ENCODE results near the gene CD52.

CD52 gene

GRCh38 chr1:26317612-26318337, at the start of gene CD52:
Gene CD52 (plus strand): TSS chr1:26317958. CDS start chr1:26318018, 60 bp downstream.
- peaks cover 27% of the 10 kb centered on the region for H3K4me1 ChIP-seq (ENCODE audit: insufficient read depth, low read length)
- peaks cover 3% of the 10 kb centered on the region; the same call in 1 of the 2 replicates for H3K36me3 ChIP-seq (ENCODE audit: insufficient read depth, low read length)
- 0 out of 2 replicates have a peak within 1 kb of the TSS, but pooled peaks have one; percentile 14 for H3K9ac ChIP-seq (ENCODE audit: low read depth, low read length)
- H3K9me3 ChIP-seq (ENCODE audit: control insufficient read depth, insufficient read depth, low read length): no peaks in the 10 kb centered on the region

- Histone ChIP-seq H3K9me3 (ENCODE audit: control insufficient read depth, insufficient read depth, low read length) (no peaks in the 10 kb centered on the region; the same call in 1 of the 2 replicates), H3K9ac (ENCODE audit: low read depth, low read length) (no peak overlapping the region), H3K4me1 (ENCODE audit: insufficient read depth, low read length) (no peaks in the 10 kb centered on the region), H3K36me3 (ENCODE audit: insufficient read depth, low read length) (peaks cover 42% of the 10 kb centered on the region)
These were observed 49.2 kb upstream of the CD52 start for GRCh38 chr1:26268290-26269197.

- Histone ChIP-seq H3K36me3 (ENCODE audit: insufficient read depth, low read length) (peaks cover 42% of the 10 kb centered on the region), H3K4me1 (ENCODE audit: insufficient read depth, low read length) (no peaks in the 10 kb centered on the region), H3K9me3 (ENCODE audit: control insufficient read depth, insufficient read depth, low read length) (no peaks in the 10 kb centered on the region; the same call in 1 of the 2 replicates), H3K9ac (ENCODE audit: low read depth, low read length) (no peak overlapping the region)
These were observed 48.6 kb upstream of the CD52 start for GRCh38 chr1:26269198-26269550.

- H3K9ac ChIP-seq (ENCODE audit: low read depth, low read length): no peak overlapping the region
- peaks cover 9% of the 10 kb centered on the region; the same call in 1 of the 2 replicates for H3K4me1 ChIP-seq (ENCODE audit: insufficient read depth, low read length)
- peaks cover 38% of the 10 kb centered on the region for H3K36me3 ChIP-seq (ENCODE audit: insufficient read depth, low read length)
- H3K9me3 ChIP-seq (ENCODE audit: control insufficient read depth, insufficient read depth, low read length): no peaks in the 10 kb centered on the region
These were observed 42.8 kb upstream of the CD52 start for GRCh38 chr1:26274801-26275425.

GRCh38 chr1:26275580-26276431, 42.0 kb upstream of the CD52 start:
- no peaks in the 10 kb centered on the region for H3K9me3 ChIP-seq (ENCODE audit: control insufficient read depth, insufficient read depth, low read length)
- peaks cover 30% of the 10 kb centered on the region for H3K36me3 ChIP-seq (ENCODE audit: insufficient read depth, low read length)
- H3K9ac ChIP-seq (ENCODE audit: low read depth, low read length): no peak overlapping the region
- peaks cover 9% of the 10 kb centered on the region; the same call in 1 of the 2 replicates for H3K4me1 ChIP-seq (ENCODE audit: insufficient read depth, low read length)

- Histone ChIP-seq H3K9me3 (ENCODE audit: control insufficient read depth, insufficient read depth, low read length) (no peaks in the 10 kb centered on the region), H3K4me1 (ENCODE audit: insufficient read depth, low read length) (peaks cover 14% of the 10 kb centered on the region), H3K9ac (ENCODE audit: low read depth, low read length) (no peak overlapping the region), H3K36me3 (ENCODE audit: insufficient read depth, low read length) (peaks cover 25% of the 10 kb centered on the region)
These were observed 41.3 kb upstream of the CD52 start for GRCh38 chr1:26276432-26276838.

- Histone ChIP-seq H3K36me3 (ENCODE audit: insufficient read depth, low read length) (peaks cover 19% of the 10 kb centered on the region), H3K9ac (ENCODE audit: low read depth, low read length) (no peak overlapping the region), H3K9me3 (ENCODE audit: control insufficient read depth, insufficient read depth, low read length) (no peaks in the 10 kb centered on the region), H3K4me1 (ENCODE audit: insufficient read depth, low read length) (peaks cover 18% of the 10 kb centered on the region)
These were observed 40.5 kb upstream of the CD52 start for GRCh38 chr1:26277261-26277661.

GRCh38 chr1:26277719-26278118, 40.0 kb upstream of the CD52 start:
- Histone ChIP-seq H3K9me3 (ENCODE audit: control insufficient read depth, insufficient read depth, low read length) (no peaks in the 10 kb centered on the region), H3K36me3 (ENCODE audit: insufficient read depth, low read length) (peaks cover 19% of the 10 kb centered on the region), H3K9ac (ENCODE audit: low read depth, low read length) (no peak overlapping the region), H3K4me1 (ENCODE audit: insufficient read depth, low read length) (peaks cover 18% of the 10 kb centered on the region)

GRCh38 chr1:26278303-26278702, 39.5 kb upstream of the CD52 start:
- no peak overlapping the region for H3K9ac ChIP-seq (ENCODE audit: low read depth, low read length)
- H3K36me3 ChIP-seq (ENCODE audit: insufficient read depth, low read length): peaks cover 16% of the 10 kb centered on the region
- H3K9me3 ChIP-seq (ENCODE audit: control insufficient read depth, insufficient read depth, low read length): no peaks in the 10 kb centered on the region
- peaks cover 18% of the 10 kb centered on the region for H3K4me1 ChIP-seq (ENCODE audit: insufficient read depth, low read length)

- peaks cover 16% of the 10 kb centered on the region for H3K36me3 ChIP-seq (ENCODE audit: insufficient read depth, low read length)
- peaks cover 18% of the 10 kb centered on the region for H3K4me1 ChIP-seq (ENCODE audit: insufficient read depth, low read length)
- no peaks in the 10 kb centered on the region for H3K9me3 ChIP-seq (ENCODE audit: control insufficient read depth, insufficient read depth, low read length)
- H3K9ac ChIP-seq (ENCODE audit: low read depth, low read length): peak overlapping the region; percentile 65
These were observed 38.9 kb upstream of the CD52 start for GRCh38 chr1:26278724-26279455.

- Histone ChIP-seq H3K36me3 (ENCODE audit: insufficient read depth, low read length) (peaks cover 14% of the 10 kb centered on the region), H3K9ac (ENCODE audit: low read depth, low read length) (peak within 1 kb of the TSS; percentile 65), H3K9me3 (ENCODE audit: control insufficient read depth, insufficient read depth, low read length) (no peaks in the 10 kb centered on the region), H3K4me1 (ENCODE audit: insufficient read depth, low read length) (peaks cover 18% of the 10 kb centered on the region)
These were observed 38.1 kb upstream of the CD52 start, which contains the start of gene SH3BGRL3 for GRCh38 chr1:26279456-26280332. Gene SH3BGRL3 (plus strand): TSS chr1:26280086. CDS start chr1:26280156, 70 bp downstream.

GRCh38 chr1:26280333-26281042, 37.3 kb upstream of the CD52 start:
- Histone ChIP-seq H3K36me3 (ENCODE audit: insufficient read depth, low read length) (peaks cover 10% of the 10 kb centered on the region), H3K4me1 (ENCODE audit: insufficient read depth, low read length) (peaks cover 21% of the 10 kb centered on the region), H3K9ac (ENCODE audit: low read depth, low read length) (peak overlapping the region; percentile 65), H3K9me3 (ENCODE audit: control insufficient read depth, insufficient read depth, low read length) (no peaks in the 10 kb centered on the region)

Measured in ES-I3 (cell line).